Fibroblast of lung (primary cell): ENCODE data around the gene MORC1. TPM values are rescaled to one million over a fixed set of nuclear protein-coding genes. Genes with fewer than 3 reads are reported as not detected.
A peak's percentile ranks its signal among the peaks of the same experiment; 100 is the strongest.

Source experiments
- DNase-seq, 2 donors: peaks; one replicate each; pipeline versions ENCODE4 v3.0.0 to v3.0.0-alpha.2; 2010; ENCODE audit warnings: low read depth in 2 of 2
- H2AFZ ChIP-seq: 2 replicates; pipeline ENCODE4 v1.5.1; 2012; ENCODE audit warnings: low read length, control low read depth, inconsistent platforms
- H3K27ac ChIP-seq: 2 replicates; pipeline ENCODE4 v1.5.1; 2011; ENCODE audit warnings: low read length, control low read depth; ENCODE audit not compliant: insufficient read depth
- H3K27me3 ChIP-seq: 2 replicates; pipeline ENCODE4 v1.5.1; 2011; ENCODE audit warnings: mild to moderate bottlenecking, low read length; ENCODE audit not compliant: control insufficient read depth, insufficient read depth
- H3K36me3 ChIP-seq: 2 replicates; pipeline ENCODE4 v1.5.1; 2011; ENCODE audit warnings: low read length; ENCODE audit not compliant: control insufficient read depth, insufficient read depth
- H3K4me1 ChIP-seq: 2 replicates; pipeline ENCODE4 v1.5.1; 2011; ENCODE audit warnings: low read length; ENCODE audit not compliant: control insufficient read depth, insufficient read depth; ENCODE audit errors: extremely low read depth
- H3K4me2 ChIP-seq: 2 replicates; pipeline ENCODE4 v1.5.1; 2011; ENCODE audit warnings: low read length, control low read depth; ENCODE audit not compliant: insufficient read depth; ENCODE audit errors: extremely low read depth
- H3K4me3 ChIP-seq, 4 experiments: fragments of 200-600 bp in 1 of 4; sonication (generic) in 1 of 4; replicated peaks in 1 of 4; 2 replicates each; pipeline ENCODE4 v1.5.1; 2011 to 2016; ENCODE audit warnings: low read length in 4 of 4, low read depth in 3 of 4, mild to moderate bottlenecking in 3 of 4, control low read depth in 2 of 4, inconsistent platforms in 1 of 4, mixed read lengths in 1 of 4; ENCODE audit not compliant: insufficient read depth in 1 of 4; ENCODE audit errors: control extremely low read depth in 1 of 4
- H3K79me2 ChIP-seq: 2 replicates; pipeline ENCODE4 v1.5.1; 2012; ENCODE audit warnings: mild to moderate bottlenecking, low read length, inconsistent platforms; ENCODE audit not compliant: control insufficient read depth, insufficient read depth
- H3K9ac ChIP-seq: 2 replicates; pipeline ENCODE4 v1.5.1; 2011; ENCODE audit warnings: mild to moderate bottlenecking, low read length, control low read depth; ENCODE audit not compliant: insufficient read depth
- H3K9me3 ChIP-seq: 2 replicates; pipeline ENCODE4 v1.5.1; 2012; ENCODE audit warnings: low read depth, low read length; ENCODE audit not compliant: control insufficient read depth, insufficient read depth
- H4K20me1 ChIP-seq: 2 replicates; pipeline ENCODE4 v1.5.1; 2011; ENCODE audit warnings: low read length; ENCODE audit not compliant: control insufficient read depth, insufficient read depth; ENCODE audit errors: extremely low read depth
- EZH2 ChIP-seq: IDR thresholded peaks from 2 replicates; pipeline ENCODE4 v1.5.1; 2012; ENCODE audit warnings: low read length, control low read depth, mild to moderate bottlenecking; ENCODE audit errors: missing control alignments
- polyA plus RNA-seq, 2 donors: library from polyadenylated mRNA; depleted of rRNA in 1 of 2; stranded (reverse) in 1 of 2; unstranded in 1 of 2; fragments of >200 nt; gene quantifications; 2 replicates each; pipeline ENCODE4 v1.2.1, GENCODE V29; 2011 to 2012; ENCODE audit warnings: missing spikeins in 1 of 2
- total RNA-seq: library from RNA; depleted of rRNA; stranded (reverse); fragments of >200 nt; gene quantifications from 2 replicates; pipeline ENCODE4 v1.2.1, GENCODE V29; 2014
- TF ChIP-seq, protein P1 (sequence below), 2 donors: IDR thresholded peaks in 1 of 2; conservative IDR thresholded peaks in 1 of 2; 1 replicate in 1 of 2; 2 replicates in 1 of 2; pipeline ENCODE4 v1.5.1; 2011 to 2012; ENCODE audit warnings: low read length in 2 of 2, control low read depth in 1 of 2, inconsistent platforms in 1 of 2, low read depth in 1 of 2, mild to moderate bottlenecking in 1 of 2

MORC1 gene
- total and polyA plus RNA-seq, 2 donors (not counting 1 experiment from before 2014, with no cell fraction given) = not detected

DNA sequence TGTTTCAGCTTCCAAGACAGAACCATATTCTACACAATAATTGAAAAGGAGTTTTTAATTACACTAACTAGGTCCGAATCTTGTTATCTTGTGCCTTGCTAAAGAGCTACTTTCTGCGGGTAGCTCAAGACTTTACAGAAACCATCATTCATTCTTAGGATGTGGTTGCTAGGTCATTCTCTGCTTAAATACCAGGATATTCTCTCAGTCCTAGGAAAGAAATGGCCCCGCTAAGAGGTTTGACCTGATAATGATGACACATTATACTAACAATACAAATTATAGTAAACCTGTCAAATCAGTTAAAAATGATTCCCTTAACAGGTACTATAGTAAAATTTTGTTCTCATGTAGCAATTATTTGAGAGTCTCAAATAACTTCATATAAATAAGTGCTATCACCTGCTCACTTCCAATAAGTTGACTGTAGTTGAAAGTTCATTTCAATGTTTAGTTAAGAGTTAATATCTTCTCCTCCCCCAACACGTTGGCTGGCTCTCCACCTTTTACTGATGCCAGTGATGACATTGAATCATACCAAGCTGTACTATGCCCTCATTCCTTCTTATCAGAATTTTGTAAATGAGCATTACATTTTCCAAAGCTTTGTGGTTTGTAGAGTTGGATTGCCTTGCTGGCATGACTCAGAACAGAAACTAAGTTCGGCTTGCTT lies 15.0 kb upstream of the MORC1 start:
- H4K20me1 ChIP-seq = no peaks in the 10 kb centered on the region
- no peak overlapping the region for H3K27ac ChIP-seq
- no peaks in the 10 kb centered on the region for H3K79me2 ChIP-seq
- H3K4me3 ChIP-seq = no peak overlapping the region
- H3K9ac ChIP-seq = no peak overlapping the region
- H3K9me3 ChIP-seq = no peaks in the 10 kb centered on the region
- DNase-seq = peak; percentile 62 to 94
- H3K36me3 ChIP-seq = no peaks in the 10 kb centered on the region
- no peak overlapping the region for H3K4me2 ChIP-seq
- H2AFZ ChIP-seq = no peak overlapping the region
- H3K27me3 ChIP-seq = no peaks in the 10 kb centered on the region
- no peaks in the 10 kb centered on the region for H3K4me1 ChIP-seq
- TF ChIP-seq, protein P1, sequence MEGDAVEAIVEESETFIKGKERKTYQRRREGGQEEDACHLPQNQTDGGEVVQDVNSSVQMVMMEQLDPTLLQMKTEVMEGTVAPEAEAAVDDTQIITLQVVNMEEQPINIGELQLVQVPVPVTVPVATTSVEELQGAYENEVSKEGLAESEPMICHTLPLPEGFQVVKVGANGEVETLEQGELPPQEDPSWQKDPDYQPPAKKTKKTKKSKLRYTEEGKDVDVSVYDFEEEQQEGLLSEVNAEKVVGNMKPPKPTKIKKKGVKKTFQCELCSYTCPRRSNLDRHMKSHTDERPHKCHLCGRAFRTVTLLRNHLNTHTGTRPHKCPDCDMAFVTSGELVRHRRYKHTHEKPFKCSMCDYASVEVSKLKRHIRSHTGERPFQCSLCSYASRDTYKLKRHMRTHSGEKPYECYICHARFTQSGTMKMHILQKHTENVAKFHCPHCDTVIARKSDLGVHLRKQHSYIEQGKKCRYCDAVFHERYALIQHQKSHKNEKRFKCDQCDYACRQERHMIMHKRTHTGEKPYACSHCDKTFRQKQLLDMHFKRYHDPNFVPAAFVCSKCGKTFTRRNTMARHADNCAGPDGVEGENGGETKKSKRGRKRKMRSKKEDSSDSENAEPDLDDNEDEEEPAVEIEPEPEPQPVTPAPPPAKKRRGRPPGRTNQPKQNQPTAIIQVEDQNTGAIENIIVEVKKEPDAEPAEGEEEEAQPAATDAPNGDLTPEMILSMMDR (conservative IDR thresholded peaks at IDR 0.05 in 1 of 2, IDR thresholded peaks at IDR 0.05 in 1 of 2; ENCODE audit: low read depth in 1 of 2, low read length in 2 of 2) = no peak
- TF ChIP-seq EZH2 = no peak

DNA sequence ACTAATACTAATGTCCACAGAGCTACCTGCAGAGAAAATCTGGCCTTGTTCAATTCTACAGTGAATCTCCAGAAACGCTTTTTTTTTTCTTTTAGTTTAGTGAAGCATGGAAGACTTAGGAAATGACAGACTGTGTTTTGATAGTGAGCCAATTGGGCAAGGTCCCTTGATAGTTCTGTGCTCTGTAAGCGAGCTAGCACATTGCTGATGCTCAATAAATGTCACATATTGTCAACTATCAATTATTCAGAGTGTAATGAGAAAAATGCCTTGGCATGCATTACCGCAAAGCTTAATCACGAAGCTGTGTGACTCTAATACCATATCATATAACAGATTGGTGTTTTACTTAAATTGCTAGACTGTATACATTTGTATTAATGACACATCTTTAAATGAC lies 13.3 kb upstream of the MORC1 start:
- Histone ChIP-seq H3K27ac (no peak overlapping the region), H3K79me2 (no peaks in the 10 kb centered on the region), H3K9me3 (no peaks in the 10 kb centered on the region), H3K4me1 (no peaks in the 10 kb centered on the region), H3K9ac (no peak overlapping the region), H4K20me1 (no peaks in the 10 kb centered on the region), H2AFZ (no peak overlapping the region), H3K4me2 (no peak overlapping the region), H3K4me3 (no peak overlapping the region), H3K27me3 (no peaks in the 10 kb centered on the region), H3K36me3 (no peaks in the 10 kb centered on the region)
- DNase-seq = peak; percentile 37 to 43
- TF ChIP-seq, protein P1 (conservative IDR thresholded peaks at IDR 0.05 in 1 of 2, IDR thresholded peaks at IDR 0.05 in 1 of 2; ENCODE audit: low read depth in 1 of 2, low read length in 2 of 2) = no peak
- TF ChIP-seq EZH2 = no peak

- H3K79me2 ChIP-seq = no peaks in the 10 kb centered on the region
- H3K4me3 ChIP-seq = no peak overlapping the region
- no peak overlapping the region for H2AFZ ChIP-seq
- no peaks in the 10 kb centered on the region for H4K20me1 ChIP-seq
- TF ChIP-seq EZH2 = no peak
- TF ChIP-seq, protein P1 (conservative IDR thresholded peaks at IDR 0.05 in 1 of 2, IDR thresholded peaks at IDR 0.05 in 1 of 2; ENCODE audit: low read depth in 1 of 2, low read length in 2 of 2) = no peak
- no peaks in the 10 kb centered on the region for H3K36me3 ChIP-seq
- H3K9ac ChIP-seq = no peak overlapping the region
- H3K27ac ChIP-seq = no peak overlapping the region
- H3K4me2 ChIP-seq = no peak overlapping the region
- no peaks in the 10 kb centered on the region for H3K27me3 ChIP-seq
- no peaks in the 10 kb centered on the region for H3K4me1 ChIP-seq
- no peaks in the 10 kb centered on the region for H3K9me3 ChIP-seq
- no peak for DNase-seq
Measured at GRCh38 chr3:109127553-109127952, 9.6 kb upstream of the MORC1 start.
